Common myeloid progenitor, CD34-positive (primary cell): Measurements from ENCODE around the gene RNLS.
"Not testable (repeated sequence)": the region's sequence is repeated elsewhere in the genome, so short reads cannot be mapped to it uniquely, and the experiment has no call there.

Experiments used
- CTCF ChIA-PET: fragments of 350-600 bp; sonication (Branson Sonifier 250); formaldehyde crosslinking; loops from one replicate; lab custom pipeline; 2021; ENCODE audit warnings: antibody characterized with exemption; lab: Charles Lee
- POLR2A ChIA-PET: fragments of 350-600 bp; sonication (Branson Sonifier 250); formaldehyde crosslinking; loops from one replicate; lab custom pipeline; 2021; ENCODE audit warnings: antibody characterized with exemption; lab: Charles Lee
- DNase-seq, 3 donors: peaks; one replicate each; pipeline versions ENCODE4 v3.0.0 to v3.0.0-alpha.2; 2013
- H3K27ac ChIP-seq, 2 experiments: 1 replicate in 1 of 2; 2 replicates in 1 of 2; pipeline ENCODE4 v1.7.0; 2013; ENCODE audit warnings: inconsistent platforms in 2 of 2, low read length in 2 of 2, mild to moderate bottlenecking in 2 of 2, low read depth in 1 of 2, moderate library complexity in 1 of 2; ENCODE audit not compliant: severe bottlenecking in 2 of 2, insufficient read depth in 1 of 2, poor library complexity in 1 of 2
- H3K27me3 ChIP-seq, 5 experiments: replicated peaks in 2 of 5; 1 replicate in 3 of 5; 2 replicates in 2 of 5; pipeline versions ENCODE4 v1.6.1 to v1.7.0; 2013; ENCODE audit warnings: low read length in 4 of 5, mild to moderate bottlenecking in 2 of 5, moderate library complexity in 2 of 5, inconsistent platforms in 1 of 5; ENCODE audit not compliant: insufficient read depth in 5 of 5, control insufficient read depth in 4 of 5
- H3K36me3 ChIP-seq, 4 experiments: 1 replicate in 2 of 4; 2 replicates in 2 of 4; pipeline versions ENCODE4 v1.6.1 to v1.7.0; 2013; ENCODE audit warnings: low read length in 3 of 4, control low read depth in 1 of 4, mild to moderate bottlenecking in 1 of 4; ENCODE audit not compliant: control insufficient read depth in 4 of 4, insufficient read depth in 4 of 4
- H3K4me1 ChIP-seq, 4 experiments: 1 replicate in 3 of 4; 2 replicates in 1 of 4; pipeline versions ENCODE4 v1.6.1 to v1.7.1; 2013; ENCODE audit warnings: low read length in 3 of 4, mild to moderate bottlenecking in 3 of 4, control low read depth in 1 of 4, inconsistent platforms in 1 of 4, moderate library complexity in 1 of 4; ENCODE audit not compliant: control insufficient read depth in 4 of 4, insufficient read depth in 4 of 4; ENCODE audit errors: control extremely low read depth in 1 of 4
- H3K4me3 ChIP-seq, 7 experiments: 1 replicate in 4 of 7; 2 replicates in 3 of 7; pipeline versions ENCODE4 v1.5.1 to v1.7.0; 2013; ENCODE audit warnings: mild to moderate bottlenecking in 7 of 7, low read length in 6 of 7, moderate library complexity in 6 of 7, inconsistent platforms in 2 of 7, low read depth in 2 of 7, control low read depth in 1 of 7; ENCODE audit not compliant: insufficient read depth in 4 of 7, control insufficient read depth in 1 of 7; ENCODE audit errors: extremely low read depth in 1 of 7
- H3K9me3 ChIP-seq, 5 experiments: 1 replicate in 4 of 5; 2 replicates in 1 of 5; pipeline versions ENCODE4 v1.6.1 to v1.7.1; 2013; ENCODE audit warnings: low read length in 4 of 5, mild to moderate bottlenecking in 2 of 5, inconsistent platforms in 1 of 5, low read depth in 1 of 5, moderate library complexity in 1 of 5; ENCODE audit not compliant: control insufficient read depth in 4 of 5, insufficient read depth in 2 of 5; ENCODE audit errors: control extremely low read depth in 1 of 5
- WGBS: methylation state at CpG from one replicate; pipeline ENCODE4 v1.1.5; 2013; ENCODE audit not compliant: insufficient coverage; 5-methylcytosine and 5-hydroxymethylcytosine counted together

RNLS gene

GRCh38 chr10:88489107-88489506 lies 94.0 kb downstream of the RNLS start:
- POLR2A ChIA-PET: no interaction called here
- H3K27ac ChIP-seq: no peak overlapping the region
- no peaks in the 10 kb centered on the region for H3K36me3 ChIP-seq
- DNase-seq: no peak
- H3K4me3 ChIP-seq: no peak overlapping the region
- CTCF ChIA-PET: no interaction called here
- H3K9me3 ChIP-seq: peaks cover 0 to 4% (median 0%) of the 10 kb centered on the region in 5 experiments
- peaks cover 5 to 30% (median 17%) of the 10 kb centered on the region in 4 experiments for H3K4me1 ChIP-seq
- H3K27me3 ChIP-seq: no peaks in the 10 kb centered on the region
- WGBS: no CpG with 5 or more reads among the region's 1 CpG

GRCh38 chr10:88486816-88487215 lies 96.3 kb downstream of the RNLS start:
- CTCF ChIA-PET, H3K36me3 ChIP-seq, H3K27ac ChIP-seq, H3K9me3 ChIP-seq, H3K27me3 ChIP-seq, DNase-seq, H3K4me3 ChIP-seq: not testable (repeated sequence)
- 100% methylated on average over 1 of the region's 2 CpGs for WGBS
- POLR2A ChIA-PET: interaction anchor here (0.6 kb wide), 1 partner anchor 208 kb away, joined by 3 read pairs; no protein-coding TSS in a partner anchor
- H3K4me1 ChIP-seq: peaks cover 5 to 24% (median 12%) of the 10 kb centered on the region in 4 experiments

GRCh38 chr10:88482220-88482619 lies 100.9 kb downstream of the RNLS start:
- DNase-seq: no peak
- H3K4me3 ChIP-seq: no peak overlapping the region
- peaks cover 0 to 8% (median 2%) of the 10 kb centered on the region in 5 experiments for H3K9me3 ChIP-seq
- POLR2A ChIA-PET: no interaction called here
- no peaks in the 10 kb centered on the region for H3K4me1 ChIP-seq
- H3K27ac ChIP-seq: no peak overlapping the region
- H3K27me3 ChIP-seq: no peaks in the 10 kb centered on the region
- 100% methylated on average over 1 of the region's 2 CpGs for WGBS
- CTCF ChIA-PET: interaction anchor here (0.9 kb wide), 1 partner anchor 17 kb away, joined by 3 read pairs; no protein-coding TSS in a partner anchor
- no peaks in the 10 kb centered on the region for H3K36me3 ChIP-seq

DNA sequence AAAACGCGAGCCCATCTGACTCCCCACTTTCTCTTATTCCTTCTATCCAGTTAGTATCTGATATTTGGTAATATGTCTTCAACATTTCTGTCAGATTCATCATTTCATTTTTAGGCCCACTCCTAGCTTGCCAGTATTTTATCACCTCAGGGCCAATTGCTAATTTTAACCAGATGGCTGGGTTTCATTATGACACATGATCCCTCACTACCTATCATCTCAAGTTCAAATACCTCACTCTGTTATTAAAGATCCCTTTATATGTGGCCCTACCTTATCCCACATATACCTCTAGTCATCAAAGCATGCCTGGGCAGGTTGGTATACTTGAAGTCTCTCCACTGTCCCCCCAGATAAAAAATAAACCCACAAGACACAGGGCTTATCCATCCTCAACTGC lies 104.9 kb downstream of the RNLS start:
- WGBS: no CpG with 5 or more reads among the region's 2 CpGs
- ChIA-PET CTCF (interaction anchor here (1.3 kb wide), 1 partner anchor 10 kb away, joined by 3 read pairs; no protein-coding TSS in a partner anchor), POLR2A (no interaction called here)
- no peaks in the 10 kb centered on the region for H3K36me3 ChIP-seq
- H3K4me3 ChIP-seq: no peak overlapping the region
- H3K27me3 ChIP-seq: no peaks in the 10 kb centered on the region
- H3K9me3 ChIP-seq: peaks cover 0 to 6% (median 2%) of the 10 kb centered on the region in 5 experiments
- peaks cover 0 to 3% (median 0%) of the 10 kb centered on the region in 4 experiments for H3K4me1 ChIP-seq
- DNase-seq: no peak
- H3K27ac ChIP-seq: no peak overlapping the region

DNA sequence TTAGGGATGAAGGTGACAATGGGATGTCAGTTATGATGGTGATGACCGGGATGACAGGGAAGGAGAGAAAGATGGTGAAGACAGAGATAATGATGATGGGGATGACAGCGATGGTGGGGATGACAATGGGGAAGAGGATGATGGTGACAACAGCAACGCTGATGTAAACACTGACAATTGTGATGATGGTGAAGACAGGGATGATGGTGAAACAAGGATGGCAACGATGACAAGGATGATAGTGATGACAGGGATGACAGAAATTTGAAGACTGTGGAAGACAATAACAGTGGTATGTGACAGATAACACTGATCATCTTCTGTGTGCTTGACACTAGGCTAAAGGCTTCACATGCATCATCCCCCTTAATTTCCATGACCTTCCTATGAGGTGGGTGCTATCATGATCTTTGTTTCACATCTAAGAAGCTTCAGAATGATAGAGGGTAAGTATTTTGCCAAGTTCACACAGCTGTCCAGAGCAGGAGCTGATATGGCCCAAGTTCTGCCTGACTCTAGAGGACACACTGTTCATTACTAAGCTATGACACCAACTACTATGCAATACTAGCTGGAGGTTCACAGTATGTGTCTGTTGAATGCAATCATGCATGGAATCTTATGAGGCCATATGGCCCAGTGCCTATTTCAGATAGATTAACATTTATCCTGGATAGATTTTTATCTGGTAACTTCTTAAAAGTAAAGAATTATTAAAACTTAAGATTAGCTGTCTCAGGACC lies 105.6 kb downstream of the RNLS start:
- ChIA-PET CTCF (interaction anchor here (1.3 kb wide), 1 partner anchor 9 kb away, joined by 3 read pairs; no protein-coding TSS in a partner anchor), POLR2A (no interaction called here)
- H3K4me1 ChIP-seq: peaks cover 0 to 3% (median 0%) of the 10 kb centered on the region in 4 experiments
- H3K4me3 ChIP-seq: no peak overlapping the region
- no peaks in the 10 kb centered on the region for H3K27me3 ChIP-seq
- H3K9me3 ChIP-seq: peaks cover 0 to 6% (median 2%) of the 10 kb centered on the region in 5 experiments
- H3K27ac ChIP-seq: no peak overlapping the region
- no peak for DNase-seq
- H3K36me3 ChIP-seq: no peaks in the 10 kb centered on the region
- 96% methylated on average over 4 of the region's 4 CpGs for WGBS

- peaks cover 0 to 3% (median 0%) of the 10 kb centered on the region in 4 experiments for H3K4me1 ChIP-seq
- peaks cover 0 to 8% (median 0%) of the 10 kb centered on the region in 5 experiments for H3K9me3 ChIP-seq
- WGBS: 83% methylated on average over 5 of the region's 7 CpGs
- no peaks in the 10 kb centered on the region for H3K36me3 ChIP-seq
- H3K27me3 ChIP-seq: no peaks in the 10 kb centered on the region
- no peak overlapping the region for H3K4me3 ChIP-seq
- H3K27ac ChIP-seq: no peak overlapping the region
- no peak for DNase-seq
- POLR2A ChIA-PET: interaction anchor here (0.6 kb wide), 1 partner anchor 324 kb away, joined by 3 read pairs; no protein-coding TSS in a partner anchor
- CTCF ChIA-PET: no interaction called here
Observed at GRCh38 chr10:88474884-88475844, 108.0 kb downstream of the RNLS start.
